Measurements from ENCODE around the gene TUBB. TPM values are rescaled to one million over a fixed set of nuclear protein-coding genes. Genes with fewer than 3 reads are reported as not detected.

TUBB gene
- total and polyA plus RNA-seq, 2 donors (not counting 3 experiments of a cell fraction or from before 2014, with no cell fraction given) = 1,276 to 1,408 TPM

- H3K4me1 ChIP-seq (ENCODE audit: control insufficient read depth, extremely low read depth, insufficient read depth, low read length) = no peaks in the 10 kb centered on the region
- CTCF ChIA-PET = interaction anchor here (0.6 to 3.3 kb wide), 7 partner anchors 9 to 222 kb away, joined by 3 to 16 read pairs (median 4); partner anchors contain the start of gene MDC1
- no peak for TF ChIP-seq JUN (IDR thresholded peaks at IDR 0.05; ENCODE audit: borderline replicate concordance, insufficient read depth, insufficient read length, low read depth)
- H3K4me3 ChIP-seq (replicated peaks in 1 of 3; ENCODE audit: insufficient read depth in 1 of 3, low read depth in 1 of 3, low read length in 3 of 3) = no peak overlapping the region
- H3K27me3 ChIP-seq (ENCODE audit: control insufficient read depth in 2 of 2, insufficient read depth in 2 of 2, low read length in 2 of 2) = no peaks in the 10 kb centered on the region
- intact Hi-C loops (cut with micrococcal nuclease) = no loop called here
- H3K9ac ChIP-seq (replicated peaks; ENCODE audit: extremely low read depth, insufficient read depth, low read length) = no peak overlapping the region
- DNase-seq (ENCODE audit: low read depth, low spot score) (no peak), FAIRE-seq (no peak)
- H2AFZ ChIP-seq (ENCODE audit: low read depth, low read length) = no peak overlapping the region
- H3K4me2 ChIP-seq (ENCODE audit: insufficient read depth, low read length) = no peak overlapping the region
- H4K20me1 ChIP-seq (replicated peaks; ENCODE audit: control insufficient read depth, extremely low read depth, insufficient read depth, low read length) = no peaks in the 10 kb centered on the region
- BruUV-seq (replicated peaks) = no TSS peak
- H3K9me3 ChIP-seq (replicated peaks; ENCODE audit: control insufficient read depth, insufficient read depth, low read length) = no peaks in the 10 kb centered on the region
- H3K27ac ChIP-seq (ENCODE audit: insufficient read depth, low read depth, low read length) = no peak overlapping the region
- H3K36me3 ChIP-seq (ENCODE audit: control insufficient read depth in 2 of 2, extremely low read depth in 1 of 2, insufficient read depth in 2 of 2, low read length in 2 of 2) = peaks cover 2 to 7% of the 10 kb centered on the region in 2 experiments
- H3K9me1 ChIP-seq (replicated peaks; ENCODE audit: control insufficient read depth, extremely low read depth, insufficient read depth, low read length) = no peaks in the 10 kb centered on the region
- dilution Hi-C loops (cut with MboI; ENCODE audit: extremely low pct_ligation_motif_present, low sequenced_read_pairs) = no loop called here
- POLR2A ChIA-PET = no interaction called here
- no peaks in the 10 kb centered on the region for H3K79me2 ChIP-seq (ENCODE audit: control insufficient read depth, insufficient read depth, low read length)
These were observed 16.3 kb upstream of the TUBB start for GRCh38 chr6:30703821-30704220.

GRCh38 chr6:30705620-30706019 lies 14.5 kb upstream of the TUBB start:
- no peak overlapping the region for H2AFZ ChIP-seq (ENCODE audit: low read depth, low read length)
- H3K4me3 ChIP-seq (replicated peaks in 1 of 3; ENCODE audit: insufficient read depth in 1 of 3, low read depth in 1 of 3, low read length in 3 of 3) = no peak overlapping the region
- no peak overlapping the region for H3K9ac ChIP-seq (replicated peaks; ENCODE audit: extremely low read depth, insufficient read depth, low read length)
- no peak for TF ChIP-seq MAX (IDR thresholded peaks at IDR 0.05; ENCODE audit: insufficient read depth, insufficient read length)
- no peak for TF ChIP-seq POLR2A (IDR thresholded peaks at IDR 0.05; ENCODE audit: low read depth, low read length)
- TF ChIP-seq JUN (IDR thresholded peaks at IDR 0.05; ENCODE audit: borderline replicate concordance, insufficient read depth, insufficient read length, low read depth) = no peak
- no peak for TF ChIP-seq CTCF (IDR thresholded peaks at IDR 0.05; ENCODE audit: extremely low read depth in 1 of 2, insufficient read depth in 1 of 2, low read depth in 1 of 2, low read length in 2 of 2)
- no peak for TF ChIP-seq MYC (IDR thresholded peaks at IDR 0.05; ENCODE audit: low read depth, low read length)
- TF ChIP-seq FOS (IDR thresholded peaks at IDR 0.05; ENCODE audit: borderline replicate concordance, insufficient read depth, low read length) = no peak
- TF ChIP-seq POLR2AphosphoS5 (IDR thresholded peaks at IDR 0.05; ENCODE audit: insufficient read depth, low read depth, low read length) = no peak
- no peak for TF ChIP-seq EZH2 (IDR thresholded peaks at IDR 0.05; ENCODE audit: borderline replicate concordance, low read depth, low read length, severe bottlenecking)
- TF ChIP-seq GATA2 (IDR thresholded peaks at IDR 0.05; ENCODE audit: insufficient read depth, insufficient read length, low read depth, low read length) = no peak
- H3K4me2 ChIP-seq (ENCODE audit: insufficient read depth, low read length) = no peak overlapping the region
- BruUV-seq (replicated peaks) = no TSS peak
- H3K79me2 ChIP-seq (ENCODE audit: control insufficient read depth, insufficient read depth, low read length) = no peaks in the 10 kb centered on the region
- no peak overlapping the region for H3K27ac ChIP-seq (ENCODE audit: insufficient read depth, low read depth, low read length)
- ChIA-PET CTCF (interaction anchor here (2.8 to 3.3 kb wide), 3 partner anchors 11 to 27 kb away, joined by 9 to 16 read pairs (median 15); partner anchors contain the start of gene MDC1), POLR2A (no interaction called here)
- H4K20me1 ChIP-seq (replicated peaks; ENCODE audit: control insufficient read depth, extremely low read depth, insufficient read depth, low read length) = no peaks in the 10 kb centered on the region
- H3K9me3 ChIP-seq (replicated peaks; ENCODE audit: control insufficient read depth, insufficient read depth, low read length) = no peaks in the 10 kb centered on the region
- DNase-seq (ENCODE audit: low read depth, low spot score) (no peak), FAIRE-seq (no peak)
- no peaks in the 10 kb centered on the region for H3K27me3 ChIP-seq (ENCODE audit: control insufficient read depth in 2 of 2, insufficient read depth in 2 of 2, low read length in 2 of 2)
- peaks cover 5 to 7% of the 10 kb centered on the region in 2 experiments for H3K36me3 ChIP-seq (ENCODE audit: control insufficient read depth in 2 of 2, extremely low read depth in 1 of 2, insufficient read depth in 2 of 2, low read length in 2 of 2)
- intact Hi-C loops (cut with micrococcal nuclease) = no loop called here
- no peaks in the 10 kb centered on the region for H3K4me1 ChIP-seq (ENCODE audit: control insufficient read depth, extremely low read depth, insufficient read depth, low read length)
- no peaks in the 10 kb centered on the region for H3K9me1 ChIP-seq (replicated peaks; ENCODE audit: control insufficient read depth, extremely low read depth, insufficient read depth, low read length)
- dilution Hi-C loops (cut with MboI; ENCODE audit: extremely low pct_ligation_motif_present, low sequenced_read_pairs) = no loop called here
